Type B pancreatic cell (in vitro differentiated cells): Measurements from ENCODE around the gene MUS81. TPM values are rescaled to one million over a fixed set of nuclear protein-coding genes. Genes with fewer than 3 reads are reported as not detected.
"Not testable (repeated sequence)": the region's sequence is repeated elsewhere in the genome, so short reads cannot be mapped to it uniquely, and the experiment has no call there.

Experiments
- DNase-seq: peaks from one replicate; pipeline ENCODE4 v3.0.0; 2021; ENCODE audit warnings: mixed read lengths; ENCODE audit not compliant: unreplicated experiment; ENCODE audit errors: extremely low spot score
- H3K27ac Mint-ChIP-seq: 2 replicates; pipeline ENCODE4 v1.8.0; 2021; ENCODE audit warnings: mild to moderate bottlenecking, mixed read lengths
- H3K27me3 Mint-ChIP-seq: 2 replicates; pipeline ENCODE4 v1.8.0; 2021; ENCODE audit warnings: mixed read lengths
- H3K36me3 Mint-ChIP-seq: 2 replicates; pipeline ENCODE4 v1.8.0; 2021; ENCODE audit warnings: mixed read lengths
- H3K4me1 Mint-ChIP-seq: one replicate; pipeline ENCODE4 v1.8.0; 2021; ENCODE audit warnings: mixed read lengths; ENCODE audit not compliant: unreplicated experiment
- H3K4me3 Mint-ChIP-seq: 2 replicates; pipeline ENCODE4 v1.8.0; 2021; ENCODE audit warnings: mild to moderate bottlenecking, mixed read lengths
- H3K9me3 Mint-ChIP-seq: 2 replicates; pipeline ENCODE4 v1.8.0; 2021; ENCODE audit warnings: mixed read lengths
- CTCF ChIP-seq: fragments of 200-600 bp; sonication (generic); conservative IDR thresholded peaks from 2 replicates; pipeline ENCODE4 v1.5.0; 2021; ENCODE audit warnings: antibody characterized with exemption, mild to moderate bottlenecking
- total RNA-seq: library from RNA; stranded (reverse); gene quantifications from 2 replicates; pipeline ENCODE4 v1.2.1, GENCODE V29; 2021; ENCODE audit warnings: low replicate concordance

MUS81 gene
- total RNA-seq, 1 donor from 2014 or later: 67.9 TPM

GRCh38 chr11:65829459-65829858 is 30.8 kb upstream of the MUS81 start:
- Mint-ChIP-seq H3K27me3 (peaks cover 23% of the 10 kb centered on the region), H3K4me3 (no peak overlapping the region), H3K4me1 (peaks cover 19% of the 10 kb centered on the region), H3K9me3 (peaks cover 4% of the 10 kb centered on the region), H3K27ac (no peak overlapping the region), H3K36me3 (no peaks in the 10 kb centered on the region)
- TF ChIP-seq CTCF: no peak
- no peak for DNase-seq

GRCh38 chr11:65832231-65832630 is 28.0 kb upstream of the MUS81 start:
- H3K9me3 Mint-ChIP-seq, DNase-seq, H3K36me3 Mint-ChIP-seq, H3K27ac Mint-ChIP-seq: not testable (repeated sequence)
- Mint-ChIP-seq H3K4me3 (peak overlapping the region; percentile 72), H3K4me1 (peaks cover 19% of the 10 kb centered on the region), H3K27me3 (peaks cover 23% of the 10 kb centered on the region)

GRCh38 chr11:65833297-65834030 is 26.8 kb upstream of the MUS81 start, which contains the start of gene SNX32:
SNX32 (plus strand) TSS chr11:65833963; CDS start chr11:65834066, 103 bp downstream.
- H3K27ac Mint-ChIP-seq: peak within 1 kb of the TSS; percentile 2
- DNase-seq: peak; percentile 96
- no peak within 1 kb of the TSS for H3K4me3 Mint-ChIP-seq
- TF ChIP-seq CTCF: no peak
- H3K9me3 Mint-ChIP-seq: peaks cover 4% of the 10 kb centered on the region
- H3K36me3 Mint-ChIP-seq: no peaks in the 10 kb centered on the region
- H3K4me1 Mint-ChIP-seq: peaks cover 19% of the 10 kb centered on the region
- H3K27me3 Mint-ChIP-seq: peaks cover 23% of the 10 kb centered on the region

GRCh38 chr11:65834202-65834601 is 26.0 kb upstream of the MUS81 start:
- H3K36me3 Mint-ChIP-seq: no peaks in the 10 kb centered on the region
- H3K4me3 Mint-ChIP-seq: no peak overlapping the region
- H3K27me3 Mint-ChIP-seq: peaks cover 23% of the 10 kb centered on the region
- no peak for TF ChIP-seq CTCF
- H3K4me1 Mint-ChIP-seq: peaks cover 19% of the 10 kb centered on the region
- H3K9me3 Mint-ChIP-seq: peaks cover 4% of the 10 kb centered on the region
- DNase-seq: no peak
- no peak overlapping the region for H3K27ac Mint-ChIP-seq

GRCh38 chr11:65842144-65842543 is 18.1 kb upstream of the MUS81 start:
- no peaks in the 10 kb centered on the region for H3K27me3 Mint-ChIP-seq
- H3K9me3 Mint-ChIP-seq: no peaks in the 10 kb centered on the region
- no peak for TF ChIP-seq CTCF
- peaks cover 6% of the 10 kb centered on the region for H3K4me1 Mint-ChIP-seq
- DNase-seq: no peak
- H3K4me3 Mint-ChIP-seq: no peak overlapping the region
- peak overlapping the region; percentile 53 for H3K27ac Mint-ChIP-seq
- H3K36me3 Mint-ChIP-seq: no peaks in the 10 kb centered on the region

- Mint-ChIP-seq H3K27ac (peak overlapping the region; percentile 91), H3K27me3 (peaks cover 3% of the 10 kb centered on the region), H3K4me1 (peaks cover 6% of the 10 kb centered on the region), H3K4me3 (peak overlapping the region; percentile 52), H3K36me3 (no peaks in the 10 kb centered on the region), H3K9me3 (no peaks in the 10 kb centered on the region)
- no peak for DNase-seq
- TF ChIP-seq CTCF: no peak
Measured at GRCh38 chr11:65843811-65844210, 16.4 kb upstream of the MUS81 start.
